GM12878 (cell line): ENCODE results near the gene CYP1A2. TPM values are rescaled to one million over a fixed set of nuclear protein-coding genes. Genes with fewer than 3 reads are reported as not detected.

Experiments
- ATAC-seq: fragments of 200-7000 bp; cut with Tn5 transposase; 3 replicates; pipeline ENCODE4 v1.9.1; 2020; ENCODE audit warnings: mild to moderate bottlenecking, moderate library complexity
- BruUV-seq: library from RNA; stranded (reverse); fragments of 400-500 nt; replicated peaks from 2 replicates; lab custom pipeline; 2021; lab: Mats Ljungman, UMichigan
- CTCF ChIA-PET: fragments of 300-600 bp; sonication (Branson Sonifier 250); formaldehyde crosslinking; extraction: SDS; loops from one replicate; lab custom pipeline; 2021; ENCODE audit warnings: inconsistent platforms; lab: Yijun Ruan, JAX
- POLR2A ChIA-PET: fragments of 350-600 bp; formaldehyde crosslinking; extraction: SDS; loops from one replicate; lab custom pipeline; 2021; ENCODE audit warnings: inconsistent platforms; lab: Charles Lee
- RAD21 ChIA-PET: fragments of 300-600 bp; sonication (Branson Sonifier 250); formaldehyde crosslinking; loops from one replicate; lab custom pipeline; 2023; ENCODE audit warnings: antibody characterized with exemption; ENCODE audit not compliant: unreplicated experiment; lab: Charles Lee
- SMC1A ChIA-PET: fragments of 300-600 bp; sonication (Branson Sonifier 250); formaldehyde crosslinking; loops from one replicate; lab custom pipeline; 2023; ENCODE audit not compliant: unreplicated experiment, uncharacterized antibody; lab: Charles Lee
- DNase-seq: peaks from one replicate; pipeline ENCODE4 v3.0.0-alpha.2; 2011; ENCODE audit warnings: low read depth, low spot score
- FAIRE-seq: peaks from 3 replicates; lab custom pipeline; 2011; peaks lifted over from hg19 to GRCh38; lab: Jason Lieb, UNC
- H2AFZ ChIP-seq: 2 replicates; pipeline ENCODE4 v1.6.0; 2011; ENCODE audit warnings: low read depth, low read length, control low read depth; ENCODE audit not compliant: control insufficient read depth
- H3K27ac ChIP-seq: 2 replicates; pipeline ENCODE4 v1.5.1; 2011; ENCODE audit warnings: control low read depth; ENCODE audit not compliant: control insufficient read depth, insufficient read depth
- H3K27me3 ChIP-seq, 2 experiments: replicated peaks in 1 of 2; 2 replicates each; pipeline versions ENCODE4 v1.6.0 to v1.6.1; 2011; ENCODE audit warnings: low read length in 1 of 2; ENCODE audit not compliant: control insufficient read depth in 2 of 2, insufficient read depth in 2 of 2
- H3K36me3 ChIP-seq, 2 experiments: 2 replicates each; pipeline ENCODE4 v1.5.1; 2011; ENCODE audit warnings: low read length in 1 of 2; ENCODE audit not compliant: control insufficient read depth in 2 of 2, insufficient read depth in 2 of 2
- H3K4me1 ChIP-seq: 2 replicates; pipeline ENCODE4 v1.6.1; 2011; ENCODE audit warnings: mild to moderate bottlenecking, low read length, moderate library complexity, mixed read lengths; ENCODE audit not compliant: control insufficient read depth, insufficient read depth
- H3K4me2 ChIP-seq: 2 replicates; pipeline ENCODE4 v1.6.0; 2011; ENCODE audit warnings: control low read depth; ENCODE audit not compliant: control insufficient read depth, insufficient read depth
- H3K4me3 ChIP-seq: fragments of 200-600 bp; sonication (generic); 2 replicates; pipeline ENCODE4 v1.5.1; 2016
- H3K79me2 ChIP-seq: 2 replicates; pipeline ENCODE4 v1.6.0; 2011; ENCODE audit warnings: low read length; ENCODE audit not compliant: control insufficient read depth, insufficient read depth
- H3K9ac ChIP-seq: 2 replicates; pipeline ENCODE4 v1.8.0; 2011; ENCODE audit warnings: low read length, control low read depth, mixed read lengths; ENCODE audit not compliant: control insufficient read depth, insufficient read depth
- H3K9me3 ChIP-seq: replicated peaks from 3 replicates; pipeline ENCODE4 v1.5.1; 2011; ENCODE audit warnings: mild to moderate bottlenecking, low read length; ENCODE audit not compliant: control insufficient read depth, insufficient read depth
- H4K20me1 ChIP-seq: 2 replicates; pipeline ENCODE4 v1.6.0; 2011; ENCODE audit not compliant: control insufficient read depth, insufficient read depth
- ASH2L ChIP-seq: fragments of 300-600, 200-600 bp; sonication (generic); IDR thresholded peaks from 2 replicates; pipeline ENCODE4 v1.6.1; 2017; ENCODE audit warnings: low read depth, mild to moderate bottlenecking, borderline replicate concordance
- BRCA1 ChIP-seq: IDR thresholded peaks from 2 replicates; pipeline ENCODE4 v1.6.1; 2011; ENCODE audit warnings: low read depth, low read length, improper control_type of control experiment
- CEBPB ChIP-seq, 2 experiments: fragments of 150-350 bp in 1 of 2; IDR thresholded peaks; 2 replicates each; pipeline ENCODE4 v1.6.1; 2012 to 2014; ENCODE audit warnings: low read depth in 2 of 2, low read length in 2 of 2, borderline replicate concordance in 1 of 2, inconsistent platforms in 1 of 2
- CHD2 ChIP-seq: IDR thresholded peaks from 2 replicates; pipeline ENCODE4 v1.6.1; 2011; ENCODE audit warnings: low read depth, low read length, improper control_type of control experiment, borderline replicate concordance
- EZH2 ChIP-seq: IDR thresholded peaks from 2 replicates; pipeline ENCODE4 v1.6.1; 2012; ENCODE audit warnings: low read depth, mild to moderate bottlenecking, control low read depth, inconsistent platforms, low read length, borderline replicate concordance; ENCODE audit not compliant: control insufficient read depth
- IKZF2 ChIP-seq, 2 experiments: fragments of 450-650 bp; IDR thresholded peaks; 2 replicates each; pipeline ENCODE4 v1.6.1; 2017; ENCODE audit warnings: mild to moderate bottlenecking in 2 of 2, moderate library complexity in 2 of 2
- SPI1 ChIP-seq: IDR thresholded peaks from 2 replicates; pipeline ENCODE4 v1.6.1; 2011; ENCODE audit warnings: low read depth, mild to moderate bottlenecking, low read length, moderate library complexity, borderline replicate concordance; ENCODE audit not compliant: insufficient read depth
- YBX1 ChIP-seq: fragments of 450-650 bp; IDR thresholded peaks from 2 replicates; pipeline ENCODE4 v1.6.1; 2016; ENCODE audit warnings: antibody characterized with exemption
- ZBED1 ChIP-seq: IDR thresholded peaks from 2 replicates; pipeline ENCODE4 v1.6.1; 2016; ENCODE audit warnings: borderline replicate concordance
- ZBTB40 ChIP-seq: fragments of 450-650 bp; IDR thresholded peaks from 2 replicates; pipeline ENCODE4 v1.6.1; 2016; ENCODE audit warnings: mild to moderate bottlenecking, moderate library complexity, borderline replicate concordance
- WGBS: methylation state at CpG from one replicate; pipeline ENCODE4 v1.1.6; 2016; ENCODE audit warnings: low lambda C conversion rate; ENCODE audit not compliant: insufficient replicate concordance, insufficient coverage; ENCODE audit errors: missing lambda C conversion rate; 5-methylcytosine and 5-hydroxymethylcytosine counted together
- in situ Hi-C: fragments of 300-500 bp; cut with MboI; formaldehyde crosslinking; loops from 9 replicates; pipeline ENCODE4 v1.14.3; 2018; ENCODE audit warnings: mixed read lengths
- intact Hi-C: fragments of 100-400 bp; cut with micrococcal nuclease; formaldehyde crosslinking; loops from one replicate; pipeline ENCODE4 v1.14.2; 2022; ENCODE audit not compliant: unreplicated experiment
- polyA plus RNA-seq, 11 experiments: library from polyadenylated mRNA; depleted of rRNA in 4 of 11; unstranded in 6 of 11; stranded (reverse) in 5 of 11; fragments of >200 nt; fragmentation: Nextera tagmentation in 4 of 11; fragmentation: Illumina TruSeq in 1 of 11; extraction: Ambion mirVana in 4 of 11; extraction: Trizol in 1 of 11; gene quantifications; 1 replicate in 1 of 11; 2 replicates in 10 of 11; pipeline versions ENCODE4 v1.2.1 to v1.2.3, GENCODE V29; 2011 to 2016; ENCODE audit warnings: inconsistent platforms in 2 of 11, missing spikeins in 2 of 11, low read depth in 1 of 11
- total RNA-seq, 4 experiments: library from RNA; depleted of rRNA in 3 of 4; stranded (reverse); fragments of >200 nt in 3 of 4; fragmentation: Illumina TruSeq in 1 of 4; extraction: Trizol in 1 of 4; gene quantifications; 2 replicates each; pipeline versions ENCODE4 v1.2.1 to v1.2.3, GENCODE V29; 2013 to 2021

Gene CYP1A2
- total and polyA plus RNA-seq, 10 of the 15 experiments (the other 5 are each of a cell fraction or from before 2014, with no cell fraction given), result 0.03 to 0.09 (median 0.05) TPM; not detected in 7

DNA sequence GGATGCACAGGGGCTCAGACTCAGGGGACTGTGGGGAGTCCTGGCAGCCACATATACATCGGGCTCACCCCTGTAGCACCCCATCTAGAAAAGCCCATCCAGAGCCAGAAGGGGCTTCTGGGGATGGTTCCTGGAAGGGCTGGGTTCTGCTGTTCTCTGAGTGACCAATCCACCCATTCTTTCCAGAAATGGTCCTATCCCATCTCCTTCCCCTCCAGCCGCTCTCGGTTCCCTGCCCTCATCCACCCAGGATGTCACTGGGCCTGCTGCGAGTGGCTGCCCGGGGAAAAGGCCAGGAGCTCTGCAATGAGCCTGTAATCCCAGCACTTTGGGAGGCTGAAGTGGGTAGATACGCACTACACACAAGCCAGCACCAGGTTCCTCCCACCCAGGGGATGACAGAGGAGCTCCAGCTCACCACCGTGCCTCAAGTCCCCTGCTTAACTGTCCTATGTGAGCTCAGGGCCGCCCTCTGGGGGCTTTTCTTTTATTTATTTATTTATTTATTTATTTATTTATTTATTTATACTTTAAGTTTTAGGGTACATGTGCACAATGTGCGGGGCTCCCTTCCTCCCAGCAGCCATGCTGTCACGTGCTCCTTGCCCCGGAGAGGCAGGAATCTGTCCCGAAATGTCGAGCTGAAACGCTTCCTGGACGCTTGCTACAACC is 19.6 kb downstream of the CYP1A2 start:
- H3K4me2 ChIP-seq, result no peak overlapping the region
- no peaks in the 10 kb centered on the region for H4K20me1 ChIP-seq
- peaks cover 6% of the 10 kb centered on the region for H3K4me1 ChIP-seq
- no peak overlapping the region for H3K4me3 ChIP-seq
- DNase-seq (no peak), FAIRE-seq (no peak), ATAC-seq (no peak)
- CTCF ChIA-PET, result interaction anchor here (0.5 to 19.1 kb wide), 41 partner anchors 9 to 516 kb away, joined by 3 to 1288 read pairs (median 5); partner anchors contain the start of genes CPLX3, CSK, FAM219B and ULK3
- H3K9ac ChIP-seq, result no peak overlapping the region
- H2AFZ ChIP-seq, result no peak overlapping the region
- in situ Hi-C loops (no loop called here), intact Hi-C loops (no loop called here)
- no peaks in the 10 kb centered on the region for H3K9me3 ChIP-seq
- RAD21 ChIA-PET, result interaction anchor here (0.6 to 25.2 kb wide), 18 partner anchors 9 to 390 kb away, joined by 3 to 1186 read pairs (median 4); partner anchors contain the start of genes CLK3 and CSK
- no peaks in the 10 kb centered on the region for H3K36me3 ChIP-seq
- POLR2A ChIA-PET, result interaction anchor here (1.0 to 17.5 kb wide), 3 partner anchors 21 to 182 kb away, joined by 3 to 602 read pairs (median 4); partner anchors contain the start of gene CSK
- H3K79me2 ChIP-seq, result no peaks in the 10 kb centered on the region
- SMC1A ChIA-PET, result interaction anchor here (0.7 to 17.6 kb wide), 18 partner anchors 9 to 418 kb away, joined by 3 to 811 read pairs (median 4); partner anchors contain the start of gene CSK
- no TSS peak for BruUV-seq
- TF ChIP-seq SPI1 (no peak), YBX1 (no peak), BRCA1 (no peak), IKZF2 (IDR thresholded peaks at IDR 0.05) (no peak), ASH2L (no peak), ZBED1 (no peak), ZBTB40 (no peak), CHD2 (no peak), EZH2 (no peak), CEBPB (IDR thresholded peaks at IDR 0.05; ENCODE audit: borderline replicate concordance in 1 of 2, low read depth in 2 of 2, low read length in 2 of 2) (no peak)
- H3K27me3 ChIP-seq, result no peaks in the 10 kb centered on the region
- 30% methylated on average over 15 of the region's 15 CpGs for WGBS
- H3K27ac ChIP-seq, result no peak overlapping the region
